ENCODE measurements around the gene REX1BD. TPM values are rescaled to one million over a fixed set of nuclear protein-coding genes. Genes with fewer than 3 reads are reported as not detected.

REX1BD gene
- total and polyA plus RNA-seq, 12 donors, result 8.8 to 268 (median 91.8) TPM

DNA sequence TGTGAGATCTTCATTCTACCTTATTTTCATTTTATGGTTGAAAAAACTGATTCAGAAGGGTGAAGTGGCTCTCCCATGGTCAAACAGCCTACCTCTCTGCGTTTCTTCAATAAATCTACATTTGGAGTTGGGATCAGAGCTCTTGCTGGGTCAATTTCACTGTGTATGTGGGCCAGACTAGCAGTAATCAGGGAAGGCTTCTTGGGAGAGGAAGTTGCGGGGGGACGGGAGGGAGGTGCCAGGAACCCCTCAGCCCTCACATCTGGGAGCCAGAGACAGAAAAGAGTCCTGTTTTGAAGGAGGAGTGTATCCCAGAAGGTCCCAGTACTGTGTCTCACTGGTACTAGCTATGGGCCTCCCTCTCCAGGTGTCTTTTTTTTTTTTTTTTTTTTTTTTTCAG lies 30.0 kb upstream of the REX1BD start:
- Histone ChIP-seq H3K4me1 (replicated peaks in 1 of 2) (peaks cover 6 to 12% of the 10 kb centered on the region in 2 donors), H3K9me3 (replicated peaks in 1 of 3) (no peaks in the 10 kb centered on the region), H3K36me3 (replicated peaks in 1 of 2) (peaks cover 0 to 5% of the 10 kb centered on the region in 2 donors), H3K4me3 (peak overlapping the region in 2 of 4 donors; percentile 58 to 87), H3K27me3 (no peaks in the 10 kb centered on the region), H3K27ac (peak overlapping the region; percentile 73 to 98 (median 89))
- DNase-seq, result no peak
- intact Hi-C loops (cut with DNase I), result no loop called here
- no peak for TF ChIP-seq POLR2A (IDR thresholded peaks at IDR 0.05)
- TF ChIP-seq, protein P1, sequence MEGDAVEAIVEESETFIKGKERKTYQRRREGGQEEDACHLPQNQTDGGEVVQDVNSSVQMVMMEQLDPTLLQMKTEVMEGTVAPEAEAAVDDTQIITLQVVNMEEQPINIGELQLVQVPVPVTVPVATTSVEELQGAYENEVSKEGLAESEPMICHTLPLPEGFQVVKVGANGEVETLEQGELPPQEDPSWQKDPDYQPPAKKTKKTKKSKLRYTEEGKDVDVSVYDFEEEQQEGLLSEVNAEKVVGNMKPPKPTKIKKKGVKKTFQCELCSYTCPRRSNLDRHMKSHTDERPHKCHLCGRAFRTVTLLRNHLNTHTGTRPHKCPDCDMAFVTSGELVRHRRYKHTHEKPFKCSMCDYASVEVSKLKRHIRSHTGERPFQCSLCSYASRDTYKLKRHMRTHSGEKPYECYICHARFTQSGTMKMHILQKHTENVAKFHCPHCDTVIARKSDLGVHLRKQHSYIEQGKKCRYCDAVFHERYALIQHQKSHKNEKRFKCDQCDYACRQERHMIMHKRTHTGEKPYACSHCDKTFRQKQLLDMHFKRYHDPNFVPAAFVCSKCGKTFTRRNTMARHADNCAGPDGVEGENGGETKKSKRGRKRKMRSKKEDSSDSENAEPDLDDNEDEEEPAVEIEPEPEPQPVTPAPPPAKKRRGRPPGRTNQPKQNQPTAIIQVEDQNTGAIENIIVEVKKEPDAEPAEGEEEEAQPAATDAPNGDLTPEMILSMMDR (IDR thresholded peaks at IDR 0.05), result no peak
- WGBS, 4 donors, result 23 to 61% (median 39%) methylated on average over 3 of the region's 3 CpGs

DNA sequence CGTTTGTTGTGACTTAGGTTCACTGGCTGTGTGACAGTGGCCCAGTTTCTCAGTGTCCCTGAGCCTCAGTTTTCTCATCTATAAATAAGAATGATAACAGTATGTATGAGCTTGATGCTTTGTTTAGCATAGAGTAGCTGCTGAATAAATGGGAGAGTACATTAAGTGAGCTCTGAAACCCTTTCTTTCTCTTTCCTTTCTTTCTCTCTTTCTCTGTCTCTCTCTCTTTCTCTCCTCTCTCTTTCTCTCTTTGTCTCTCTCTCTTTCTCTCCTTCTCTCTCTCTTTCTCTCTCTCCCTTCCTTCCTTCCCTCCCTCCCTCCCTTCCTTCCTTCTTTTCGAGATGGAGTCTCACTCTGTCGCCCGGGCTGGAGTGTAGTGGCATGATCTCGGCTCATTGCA lies 28.9 kb upstream of the REX1BD start:
- Histone ChIP-seq H3K36me3 (replicated peaks in 1 of 2) (peaks cover 0 to 16% of the 10 kb centered on the region in 2 donors), H3K4me3 (no peak overlapping the region), H3K4me1 (replicated peaks in 1 of 2) (peaks cover 6 to 12% of the 10 kb centered on the region in 2 donors), H3K27ac (peak overlapping the region in 2 of 5 donors; percentile 10 to 94), H3K9me3 (replicated peaks in 1 of 3) (no peaks in the 10 kb centered on the region), H3K27me3 (no peaks in the 10 kb centered on the region)
- intact Hi-C loops (cut with DNase I), result loop anchor here in 1 of 2 donors (10.0 kb wide), 1 partner anchor 95 kb away; no protein-coding TSS in a partner anchor
- no peak for DNase-seq
- 64 to 69% (median 67%) methylated on average over 5 of the region's 5 CpGs for WGBS, 4 donors
- TF ChIP-seq, protein P1 (IDR thresholded peaks at IDR 0.05), result no peak

DNA sequence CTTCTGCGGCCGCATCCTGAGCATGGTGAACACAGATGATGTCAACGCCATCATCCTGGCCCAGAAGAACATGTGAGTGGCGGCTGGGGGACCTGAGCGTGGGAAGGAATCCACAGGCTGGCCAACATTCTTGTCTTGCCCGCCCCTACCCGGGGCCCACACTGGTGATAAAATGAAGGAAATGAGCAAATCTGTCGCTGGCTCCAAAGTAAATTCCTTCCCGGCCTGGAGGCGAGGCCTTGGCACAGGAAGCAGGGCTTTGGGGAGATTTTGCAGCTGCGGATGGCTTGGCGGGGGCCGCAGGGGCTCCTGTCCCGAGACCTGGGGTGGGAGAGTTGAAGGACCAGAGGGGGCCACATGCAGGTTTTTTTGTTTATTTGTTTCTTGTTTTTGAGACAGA lies 26.5 kb upstream of the REX1BD start:
- intact Hi-C loops (cut with DNase I), result loop anchor here in 1 of 2 donors (10.0 kb wide), 1 partner anchor 97 kb away; no protein-coding TSS in a partner anchor
- peaks cover 0 to 40% of the 10 kb centered on the region in 2 donors for H3K36me3 ChIP-seq (replicated peaks in 1 of 2)
- peak in 4 of 7 donors; percentile 33 to 72 (median 42) for DNase-seq
- H3K27ac ChIP-seq, result peak overlapping the region in 4 of 5 donors; percentile 26 to 92 (median 69)
- TF ChIP-seq POLR2A (IDR thresholded peaks at IDR 0.05), result no peak
- TF ChIP-seq, protein P1 (IDR thresholded peaks at IDR 0.05), result no peak
- 62 to 81% (median 62%) methylated on average over 10 to 14 of the region's 14 CpGs for WGBS, 4 donors
- H3K27me3 ChIP-seq, result no peaks in the 10 kb centered on the region
- no peaks in the 10 kb centered on the region for H3K9me3 ChIP-seq (replicated peaks in 1 of 3)
- H3K4me3 ChIP-seq, result no peak overlapping the region
- peaks cover 6 to 12% of the 10 kb centered on the region in 2 donors for H3K4me1 ChIP-seq (replicated peaks in 1 of 2)

DNA sequence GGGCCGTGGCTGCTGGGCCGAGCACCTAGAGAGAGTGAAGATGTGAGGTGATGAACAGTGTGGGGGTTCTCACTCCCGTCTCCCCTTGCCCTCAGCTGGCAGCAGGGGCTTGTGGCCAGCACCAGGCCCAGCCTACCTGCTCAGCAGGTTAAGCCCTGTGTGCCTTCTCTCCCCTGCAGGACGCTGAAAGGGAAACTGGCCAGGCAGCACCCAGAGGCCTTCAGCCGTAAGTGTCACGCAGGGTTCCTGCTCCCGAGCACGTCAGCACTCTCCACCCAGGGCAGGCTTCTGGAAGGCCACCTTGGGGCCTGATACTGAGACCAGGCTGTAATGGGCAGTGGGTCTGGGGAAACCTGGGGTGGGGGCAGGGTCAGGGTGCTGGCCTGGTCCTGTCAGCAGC lies 21.6 kb upstream of the REX1BD start:
- no peak for DNase-seq
- TF ChIP-seq, protein P1 (IDR thresholded peaks at IDR 0.05), result no peak
- no peak for TF ChIP-seq POLR2A (IDR thresholded peaks at IDR 0.05)
- intact Hi-C loops (cut with DNase I), result loop anchor here in 1 of 2 donors (10.0 kb wide), 1 partner anchor 102 kb away; no protein-coding TSS in a partner anchor

More for the DNA sequence above, 21.6 kb upstream of the REX1BD start:
- Histone ChIP-seq H3K9me3 (replicated peaks in 1 of 3) (no peaks in the 10 kb centered on the region), H3K4me3 (no peak overlapping the region), H3K27ac (no peak overlapping the region), H3K4me1 (replicated peaks in 1 of 2) (no peaks in the 10 kb centered on the region), H3K27me3 (no peaks in the 10 kb centered on the region), H3K36me3 (replicated peaks in 1 of 2) (peaks cover 0 to 63% of the 10 kb centered on the region in 2 donors)
- WGBS, 4 donors, result 91 to 98% (median 95%) methylated on average over 4 to 8 of the region's 8 CpGs
